H1 (cell line): ENCODE data around the gene NME8. TPM values are rescaled to one million over a fixed set of nuclear protein-coding genes. Genes with fewer than 3 reads are reported as not detected.

Source experiments
- CTCF ChIA-PET: fragments of 300-600 bp; sonication (Branson Sonifier 250); formaldehyde crosslinking; loops from one replicate; lab custom pipeline; 2021; ENCODE audit not compliant: partially characterized antibody; lab: Charles Lee
- POLR2A ChIA-PET: fragments of 300-600 bp; sonication (Branson Sonifier 250); formaldehyde crosslinking; loops from one replicate; lab custom pipeline; 2021; ENCODE audit warnings: inconsistent platforms; ENCODE audit not compliant: partially characterized antibody; lab: Charles Lee
- DNase-seq, 2 experiments: peaks; one replicate each; pipeline versions ENCODE4 v3.0.0 to v3.0.0-alpha.2; 2010 to 2022; ENCODE audit warnings: low spot score in 2 of 2, low read depth in 1 of 2, mixed read lengths in 1 of 2
- FAIRE-seq: peaks from 2 replicates; lab custom pipeline; 2011; peaks lifted over from hg19 to GRCh38; lab: Jason Lieb, UNC
- H2AFZ ChIP-seq: 2 replicates; pipeline ENCODE4 v1.8.1; 2012; ENCODE audit warnings: low read length, inconsistent platforms
- H2AK5ac ChIP-seq: 2 replicates; pipeline ENCODE4 v1.6.1; 2013; ENCODE audit warnings: low read depth, low read length
- H2BK120ac ChIP-seq: replicated peaks from 2 replicates; pipeline ENCODE3; 2013; ENCODE audit warnings: low read depth, low read length, inconsistent platforms
- H2BK12ac ChIP-seq: 2 replicates; pipeline ENCODE4 v1.6.1; 2013; ENCODE audit warnings: low read depth, low read length
- H2BK15ac ChIP-seq: 2 replicates; pipeline ENCODE4 v1.6.1; 2013; ENCODE audit warnings: low read length
- H2BK20ac ChIP-seq: 2 replicates; pipeline ENCODE4 v1.6.1; 2013; ENCODE audit warnings: low read length
- H2BK5ac ChIP-seq: 2 replicates; pipeline ENCODE4 v1.6.1; 2013; ENCODE audit warnings: low read depth, low read length
- H3K14ac ChIP-seq: 2 replicates; pipeline ENCODE4 v1.6.1; 2013; ENCODE audit warnings: inconsistent platforms; ENCODE audit not compliant: insufficient read length
- H3K18ac ChIP-seq: 2 replicates; pipeline ENCODE4 v1.6.1; 2013; ENCODE audit warnings: low read length; ENCODE audit errors: extremely low read depth
- H3K23ac ChIP-seq: 2 replicates; pipeline ENCODE4 v1.6.1; 2013; ENCODE audit warnings: inconsistent platforms; ENCODE audit not compliant: insufficient read length
- H3K23me2 ChIP-seq: 2 replicates; pipeline ENCODE4 v1.6.1; 2013; ENCODE audit warnings: low read depth, low read length
- H3K27ac ChIP-seq: 2 replicates; pipeline ENCODE4 v1.6.1; 2011; ENCODE audit warnings: low read depth, low read length, inconsistent platforms
- H3K27me3 ChIP-seq, 4 experiments: replicated peaks in 1 of 4; 1 replicate in 1 of 4; 2 replicates in 3 of 4; pipeline versions ENCODE4 v1.6.1 to v1.8.1; 2011 to 2013; ENCODE audit warnings: low read length in 3 of 4, mild to moderate bottlenecking in 3 of 4, inconsistent platforms in 2 of 4, mixed read lengths in 2 of 4, moderate library complexity in 1 of 4; ENCODE audit not compliant: control insufficient read depth in 3 of 4, insufficient read depth in 3 of 4; ENCODE audit errors: extremely low read depth in 1 of 4
- H3K36me3 ChIP-seq, 4 experiments: 2 replicates each; pipeline versions ENCODE4 v1.6.1 to v1.8.1; 2011 to 2013; ENCODE audit warnings: mild to moderate bottlenecking in 4 of 4, low read length in 3 of 4, moderate library complexity in 2 of 4, control low read depth in 1 of 4, inconsistent platforms in 1 of 4; ENCODE audit not compliant: insufficient read depth in 4 of 4, control insufficient read depth in 2 of 4
- H3K4ac ChIP-seq: replicated peaks from 2 replicates; pipeline ENCODE3; 2013; ENCODE audit warnings: low read length, low read depth, mixed read lengths, inconsistent platforms; ENCODE audit not compliant: insufficient read length
- H3K4me1 ChIP-seq, 4 experiments: replicated peaks in 1 of 4; 1 replicate in 1 of 4; 2 replicates in 3 of 4; pipeline versions ENCODE4 v1.6.1 to v1.8.1; 2011 to 2013; ENCODE audit warnings: low read length in 3 of 4, inconsistent platforms in 2 of 4, mixed read lengths in 1 of 4; ENCODE audit not compliant: insufficient read depth in 4 of 4, control insufficient read depth in 3 of 4
- H3K4me2 ChIP-seq, 2 experiments: 2 replicates each; pipeline versions ENCODE4 v1.6.1 to v1.8.1; 2011 to 2013; ENCODE audit warnings: low read depth in 2 of 2, low read length in 2 of 2, control low read depth in 1 of 2, inconsistent platforms in 1 of 2, mild to moderate bottlenecking in 1 of 2; ENCODE audit not compliant: insufficient read depth in 1 of 2
- H3K4me3 ChIP-seq, 4 experiments: fragments of 200-600, 300-600 bp in 1 of 4; sonication (generic), shearing (Covaris generic), sonication (Bioruptor Twin) in 1 of 4; 2 replicates each; pipeline versions ENCODE4 v1.5.1 to v1.8.1; 2011 to 2016; ENCODE audit warnings: low read length in 4 of 4, low read depth in 3 of 4, control low read depth in 2 of 4, inconsistent platforms in 2 of 4, mild to moderate bottlenecking in 2 of 4, mixed read lengths in 1 of 4, moderate library complexity in 1 of 4; ENCODE audit not compliant: insufficient read depth in 2 of 4; ENCODE audit errors: extremely low read depth in 1 of 4
- H3K56ac ChIP-seq: replicated peaks from 2 replicates; pipeline ENCODE3; 2013; ENCODE audit warnings: low read depth, mild to moderate bottlenecking, mixed read lengths, low read length, inconsistent platforms; ENCODE audit not compliant: insufficient read length
- H3K79me1 ChIP-seq: 2 replicates; pipeline ENCODE4 v1.6.1; 2013; ENCODE audit warnings: low read depth, low read length, control low read depth
- H3K79me2 ChIP-seq, 2 experiments: 2 replicates each; pipeline versions ENCODE4 v1.6.1 to v1.8.1; 2012 to 2013; ENCODE audit warnings: low read length in 2 of 2, mild to moderate bottlenecking in 2 of 2, inconsistent platforms in 1 of 2; ENCODE audit not compliant: insufficient read depth in 2 of 2, control insufficient read depth in 1 of 2
- H3K9ac ChIP-seq, 4 experiments: replicated peaks in 1 of 4; 1 replicate in 1 of 4; 2 replicates in 3 of 4; pipeline versions ENCODE4 v1.6.1 to v1.8.1; 2011 to 2013; ENCODE audit warnings: low read depth in 3 of 4, low read length in 3 of 4, control low read depth in 2 of 4, mild to moderate bottlenecking in 2 of 4, moderate library complexity in 2 of 4, inconsistent platforms in 1 of 4; ENCODE audit errors: extremely low read depth in 1 of 4
- H3K9me3 ChIP-seq, 2 experiments: 2 replicates each; pipeline versions ENCODE4 v1.6.1 to v1.8.1; 2012 to 2013; ENCODE audit warnings: mild to moderate bottlenecking in 2 of 2, moderate library complexity in 2 of 2, control low read depth in 1 of 2, inconsistent platforms in 1 of 2, low read depth in 1 of 2, low read length in 1 of 2, mixed read lengths in 1 of 2; ENCODE audit not compliant: insufficient read depth in 2 of 2
- H4K20me1 ChIP-seq, 2 experiments: replicated peaks in 1 of 2; 2 replicates each; pipeline versions ENCODE3 to v1.8.1; 2011 to 2013; ENCODE audit warnings: inconsistent platforms in 2 of 2, low read length in 2 of 2, mild to moderate bottlenecking in 1 of 2; ENCODE audit not compliant: insufficient read depth in 2 of 2, control insufficient read depth in 1 of 2
- H4K5ac ChIP-seq: 2 replicates; pipeline ENCODE4 v1.6.1; 2013; ENCODE audit warnings: low read length, low read depth, mixed read lengths, inconsistent platforms; ENCODE audit not compliant: insufficient read length
- H4K8ac ChIP-seq: 2 replicates; pipeline ENCODE4 v1.8.0; 2013; ENCODE audit warnings: mild to moderate bottlenecking, moderate library complexity, low read length, inconsistent platforms; ENCODE audit not compliant: insufficient read depth; ENCODE audit errors: extremely low read depth
- H4K91ac ChIP-seq: replicated peaks from 2 replicates; pipeline ENCODE3; 2013; ENCODE audit warnings: low read length, mixed read lengths, inconsistent platforms; ENCODE audit not compliant: insufficient read length
- CHD2 ChIP-seq: IDR thresholded peaks from 2 replicates; pipeline ENCODE4 v1.6.1; 2012; ENCODE audit warnings: low read length, improper control_type of control experiment
- E2F6 ChIP-seq: IDR thresholded peaks from 2 replicates; pipeline ENCODE4 v1.6.1; 2012; ENCODE audit warnings: inconsistent platforms
- EGR1 ChIP-seq: IDR thresholded peaks from 2 replicates; pipeline ENCODE4 v1.6.1; 2011; ENCODE audit warnings: low read depth, low read length, borderline replicate concordance
- MAX ChIP-seq: IDR thresholded peaks from 2 replicates; pipeline ENCODE4 v1.6.1; 2012; ENCODE audit warnings: inconsistent platforms
- RFX5 ChIP-seq: IDR thresholded peaks from 2 replicates; pipeline ENCODE4 v1.6.1; 2011; ENCODE audit warnings: low read depth, low read length, improper control_type of control experiment, borderline replicate concordance
- SUZ12 ChIP-seq: fragments of 200-600 bp; sonication (generic); IDR thresholded peaks from 2 replicates; pipeline ENCODE4 v1.6.1; 2012; ENCODE audit warnings: mild to moderate bottlenecking, inconsistent platforms, low read length, moderate library complexity, mixed read lengths
- TCF12 ChIP-seq: IDR thresholded peaks from 2 replicates; pipeline ENCODE4 v1.6.1; 2011; ENCODE audit warnings: low read depth, mild to moderate bottlenecking, low read length
- WGBS, 2 experiments: shearing (Covaris generic) in 1 of 2; methylation state at CpG; one replicate each; pipeline versions ENCODE4 v1.1.6 to v1.1.7; 2013 to 2015; ENCODE audit warnings: low lambda C conversion rate in 2 of 2, mixed read lengths in 2 of 2, inconsistent platforms in 1 of 2, low coverage in 1 of 2, missing lambda C conversion rate in 1 of 2; ENCODE audit not compliant: insufficient replicate concordance in 2 of 2, insufficient coverage in 1 of 2, insufficient read length in 1 of 2; ENCODE audit errors: extremely low coverage in 1 of 2, missing lambda C conversion rate in 1 of 2; 5-methylcytosine and 5-hydroxymethylcytosine counted together
- polyA plus RNA-seq, 7 experiments: library from polyadenylated mRNA; depleted of rRNA in 3 of 7; stranded (reverse) in 5 of 7; unstranded in 2 of 7; fragments of >200 nt in 5 of 7; fragments of 200-250 nt in 2 of 7; gene quantifications; 1 replicate in 5 of 7; 2 replicates in 1 of 7; 4 replicates in 1 of 7; pipeline versions ENCODE4 v1.2.1 to v1.2.3, GENCODE V29; 2011 to 2013; ENCODE audit warnings: missing spikeins in 2 of 7, mixed read lengths in 2 of 7
- total RNA-seq: library from RNA; stranded (reverse); fragmentation: NEBNext Ultra II Directional; extraction: Animal tissue kit (Norgen Biotek cat#: 25700); gene quantifications from 2 replicates; pipeline ENCODE4 v1.2.1, GENCODE V29; 2021

The NME8 gene
- total and polyA plus RNA-seq, 2 of the 8 experiments (the other 6 are each of a cell fraction or from before 2014, with no cell fraction given), result 0.22 to 0.44 TPM

- Histone ChIP-seq H3K4me3 (no peak overlapping the region), H3K9me3 (no peaks in the 10 kb centered on the region), H3K18ac (no peak overlapping the region), H3K36me3 (no peaks in the 10 kb centered on the region), H3K27ac (no peak overlapping the region), H3K4me2 (no peak overlapping the region), H3K79me1 (no peaks in the 10 kb centered on the region), H2BK5ac (no peak overlapping the region), H4K20me1 (no peaks in the 10 kb centered on the region), H3K4ac (no peak overlapping the region), H4K8ac (no peak overlapping the region), H3K4me1 (no peaks in the 10 kb centered on the region), H2AK5ac (no peak overlapping the region), H2BK15ac (no peak overlapping the region), H4K91ac (no peak overlapping the region), H2BK120ac (no peak overlapping the region), H3K14ac (no peak overlapping the region), H2BK20ac (no peak overlapping the region), H2BK12ac (no peak overlapping the region), H3K23me2 (no peaks in the 10 kb centered on the region), H3K79me2 (no peaks in the 10 kb centered on the region), H2AFZ (no peak overlapping the region), H3K23ac (no peak overlapping the region), H3K27me3 (no peaks in the 10 kb centered on the region), H4K5ac (no peak overlapping the region), H3K9ac (no peak overlapping the region), H3K56ac (no peak overlapping the region)
- ChIA-PET CTCF (no interaction called here), POLR2A (no interaction called here)
- WGBS, 2 experiments, result 88% methylated on average over 4 of the region's 4 CpGs; no CpG with 5 or more reads in 1 of the 2 experiments
- DNase-seq, result no peak
- FAIRE-seq, result no peak
- TF ChIP-seq RFX5 (no peak), CHD2 (no peak), E2F6 (no peak), SUZ12 (no peak), EGR1 (no peak), MAX (no peak), TCF12 (no peak)
Observed at GRCh38 chr7:37826825-37827224, 21.6 kb upstream of the NME8 start.
